GM12872 (cell line): ENCODE data around the gene FGF10.

Experiments used
- CTCF ChIP-seq: IDR thresholded peaks from 3 replicates; pipeline ENCODE4 v1.5.1; 2011; ENCODE audit warnings: low read depth, mild to moderate bottlenecking, low read length, moderate library complexity; ENCODE audit not compliant: insufficient read depth

FGF10 gene

GRCh38 chr5:44329716-44330115 is 59.5 kb downstream of the FGF10 start:
- TF ChIP-seq CTCF = no peak

- no peak for TF ChIP-seq CTCF
Measured at GRCh38 chr5:44321144-44321725, 68.0 kb downstream of the FGF10 start.

- TF ChIP-seq CTCF = no peak
Measured at GRCh38 chr5:44320188-44320587, 69.0 kb downstream of the FGF10 start.

- no peak for TF ChIP-seq CTCF
Measured at GRCh38 chr5:44318883-44319282, 70.3 kb downstream of the FGF10 start.

GRCh38 chr5:44312374-44312773 is 76.8 kb downstream of the FGF10 start:
- TF ChIP-seq CTCF = no peak

GRCh38 chr5:44300551-44300950 is 88.7 kb downstream of the FGF10 start:
- TF ChIP-seq CTCF = no peak

GRCh38 chr5:44299394-44299793 is 89.8 kb downstream of the FGF10 start:
- no peak for TF ChIP-seq CTCF
